KG1 (cell line): Measurements from ENCODE around the gene BPIFB3.

Experiments
- DNase-seq: peaks from one replicate; lab custom pipeline; 2025; lab: John Stamatoyannopoulos, UW

BPIFB3 gene

DNA sequence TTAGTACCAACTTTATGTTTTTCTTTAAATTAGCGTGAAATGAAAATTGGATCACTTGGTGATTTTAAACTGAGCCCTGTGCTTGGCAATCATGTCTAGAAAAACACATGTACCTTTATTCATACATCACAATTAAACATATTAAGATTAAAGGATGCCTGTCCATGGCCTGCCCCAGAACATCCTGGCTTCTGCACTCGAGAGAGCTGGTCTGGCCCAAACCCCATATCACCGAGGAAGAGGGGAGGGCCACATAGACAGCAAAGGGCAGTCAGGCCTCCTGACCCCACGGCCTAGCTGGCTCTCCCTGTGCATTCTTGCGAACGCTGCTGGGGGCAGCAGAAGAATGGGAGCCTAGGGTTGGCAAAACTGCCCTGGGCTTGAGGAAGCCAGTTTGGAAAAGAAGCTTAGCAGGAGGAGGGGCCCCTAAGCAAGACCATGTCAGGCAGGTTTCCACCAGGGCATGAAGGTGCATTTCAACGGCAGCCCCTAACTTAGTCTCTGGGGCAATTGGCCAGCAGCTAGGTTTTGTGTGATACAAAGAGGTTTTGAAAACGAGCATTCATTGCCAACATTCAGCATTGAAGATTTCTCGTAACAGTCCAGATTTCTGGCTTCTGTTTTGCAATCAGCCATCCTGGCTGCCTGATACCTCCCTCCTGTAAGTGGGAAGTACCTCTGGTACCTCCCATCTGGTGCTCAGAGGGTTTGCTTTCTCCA lies 8.6 kb downstream of the BPIFB3 start:
- DNase-seq, result no peak

DNA sequence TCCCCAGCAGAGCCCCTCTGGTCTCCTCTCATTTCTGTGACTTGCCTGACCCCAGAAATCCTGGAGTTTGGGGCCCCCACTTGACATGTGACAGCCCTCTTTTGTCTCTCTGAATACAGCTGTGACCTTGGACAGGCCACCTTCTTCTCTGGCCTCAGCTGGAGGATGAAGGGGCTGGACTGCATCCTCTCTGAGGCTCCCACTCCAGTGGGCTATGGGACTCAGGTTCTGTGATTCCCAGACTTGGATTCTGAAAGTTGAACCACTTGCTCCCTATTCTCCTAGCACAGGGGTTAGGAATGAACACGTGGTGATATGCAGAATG lies 9.1 kb downstream of the BPIFB3 start:
- no peak for DNase-seq

DNA sequence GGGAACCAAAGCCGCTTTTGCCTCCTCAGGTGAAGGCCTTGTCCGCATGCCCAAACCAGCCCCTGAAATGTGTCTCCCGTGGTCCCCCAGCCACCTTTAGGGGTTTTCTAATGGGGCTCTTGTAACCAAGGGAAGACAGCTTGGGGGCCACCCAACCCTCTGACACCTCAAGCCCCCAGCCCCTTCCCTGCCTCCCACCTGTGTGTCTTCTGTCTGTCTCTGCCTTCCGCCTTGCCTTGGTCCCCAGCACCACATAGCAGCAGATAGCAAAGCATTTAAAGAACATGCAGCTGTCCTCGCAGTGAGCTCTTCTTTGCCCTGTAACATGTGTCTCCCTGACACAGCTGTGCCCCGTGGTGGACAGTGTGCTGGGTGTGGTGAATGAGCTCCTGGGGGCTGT lies 9.6 kb downstream of the BPIFB3 start:
- DNase-seq, result no peak

DNA sequence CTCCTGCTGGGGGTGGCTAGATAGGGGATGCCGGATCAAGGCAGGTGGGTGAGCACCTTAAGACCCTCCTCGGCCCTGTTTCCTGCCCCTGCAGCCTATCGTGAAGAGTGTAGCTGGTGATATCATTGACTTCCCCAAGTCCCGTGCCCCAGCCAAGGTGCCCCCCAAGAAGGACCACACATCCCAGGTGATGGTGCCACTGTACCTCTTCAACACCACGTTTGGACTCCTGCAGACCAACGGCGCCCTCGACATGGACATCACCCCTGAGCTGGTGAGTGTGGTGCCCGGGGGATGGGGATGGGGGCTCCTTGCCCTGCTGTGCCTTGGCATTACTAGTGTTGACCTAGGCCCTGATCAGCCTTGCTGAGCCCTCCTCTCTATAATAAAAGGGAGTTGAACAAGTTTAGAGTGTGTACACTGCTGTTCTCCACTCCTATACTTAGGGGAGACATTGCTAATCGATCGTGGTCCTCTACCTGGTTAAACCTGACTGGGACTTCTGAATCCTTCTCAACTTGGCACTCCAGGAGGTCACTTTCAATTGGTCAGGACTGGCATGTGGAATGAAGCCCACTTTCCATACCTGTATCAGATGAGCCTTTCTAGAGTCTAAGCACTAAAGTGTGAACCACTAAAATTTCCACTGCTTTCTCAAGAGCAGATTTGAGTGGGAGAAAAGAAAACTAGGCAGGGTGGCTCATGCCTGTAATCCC lies 11.0 kb downstream of the BPIFB3 start:
- DNase-seq, result no peak

DNA sequence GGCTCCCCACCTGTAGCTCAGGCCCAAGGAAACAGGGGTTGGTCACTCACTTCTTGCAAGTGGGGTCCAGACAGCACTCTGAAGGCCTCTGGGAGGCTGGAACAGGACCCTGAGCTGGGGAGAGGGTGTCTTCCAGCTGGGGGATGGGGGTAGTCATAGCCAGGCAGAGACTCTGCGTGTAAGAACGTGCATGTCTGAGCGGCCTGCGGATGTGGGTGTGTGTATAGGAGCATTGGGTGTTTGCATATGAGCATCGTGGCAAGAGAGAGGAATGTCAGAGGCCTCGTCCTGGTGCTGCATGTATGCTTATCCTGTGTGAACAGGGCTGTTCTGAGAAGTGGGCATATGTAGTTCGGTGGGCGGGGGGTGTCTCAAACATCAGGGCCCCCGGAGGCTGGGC lies 12.1 kb downstream of the BPIFB3 start:
- DNase-seq, result no peak

DNA sequence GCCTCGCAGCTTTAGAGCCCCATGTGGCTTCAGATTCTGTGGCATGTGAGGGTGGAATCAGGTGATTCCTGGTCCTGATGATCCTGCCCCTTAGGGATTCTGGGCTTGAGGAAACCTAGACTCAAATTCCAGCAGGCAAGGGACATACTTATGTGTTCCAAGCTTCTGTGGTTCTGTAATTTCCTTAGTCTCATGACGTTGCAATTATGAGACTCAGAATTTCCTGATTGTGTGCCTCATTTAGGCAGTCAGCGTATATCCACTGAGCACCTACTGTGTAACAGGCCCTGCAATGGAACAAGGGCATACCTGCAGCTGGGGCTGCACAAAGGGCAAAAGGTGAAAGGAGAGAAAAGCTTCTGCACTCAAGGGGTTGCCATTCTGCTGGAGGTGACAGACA lies 14.1 kb downstream of the BPIFB3 start:
- DNase-seq, result no peak

DNA sequence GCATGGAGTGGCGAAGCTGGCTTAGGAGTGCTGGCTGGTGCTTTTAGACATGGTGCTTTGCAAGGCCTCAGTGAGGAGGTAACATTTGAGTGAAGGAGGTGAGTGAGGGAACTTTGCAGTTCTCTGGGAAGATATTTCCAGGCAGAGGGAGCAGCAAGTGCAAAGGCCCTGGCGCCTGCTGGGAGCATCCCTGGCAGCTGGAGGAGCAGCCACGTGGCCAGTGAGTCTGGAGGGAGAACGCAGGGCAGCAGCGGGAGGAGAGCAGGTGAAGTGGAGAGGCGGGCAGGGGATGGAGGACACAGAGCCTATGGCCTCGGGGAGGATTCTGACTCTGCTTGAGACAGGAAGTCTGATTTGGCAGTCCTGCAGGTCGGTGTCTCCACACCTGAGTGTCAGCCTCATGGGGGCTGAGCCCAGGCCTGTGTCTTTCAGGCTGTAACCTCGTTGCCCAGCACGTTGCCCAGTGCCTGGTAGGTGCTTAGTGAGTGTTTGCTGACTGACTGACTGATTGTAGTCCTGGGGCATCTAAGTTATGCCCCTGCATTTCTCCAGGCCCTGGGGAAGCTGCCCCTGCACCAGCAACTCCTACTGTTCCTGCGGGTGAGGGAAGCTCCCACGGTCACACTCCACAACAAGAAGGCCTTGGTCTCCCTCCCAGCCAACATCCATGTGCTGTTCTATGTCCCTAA lies 14.7 kb downstream of the BPIFB3 start:
- no peak for DNase-seq

DNA sequence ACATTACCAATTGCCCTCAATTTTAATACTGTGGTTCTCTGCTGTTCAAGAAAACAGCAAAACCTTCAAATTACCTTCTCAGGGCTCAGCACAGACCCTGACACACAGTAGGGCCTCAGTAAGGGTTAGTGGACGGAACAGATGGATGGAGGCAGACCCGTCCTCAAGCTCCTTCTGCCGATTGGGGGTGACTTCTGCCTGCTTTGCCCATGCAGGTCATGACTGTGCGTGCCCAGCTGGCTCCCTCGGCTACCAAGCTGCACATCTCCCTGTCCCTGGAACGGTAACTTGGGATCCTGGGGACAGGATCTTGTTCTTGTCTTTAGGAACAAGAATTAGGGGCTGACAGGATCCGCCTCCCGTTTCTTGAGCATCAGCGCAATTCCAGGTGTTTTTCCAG lies 16.0 kb downstream of the BPIFB3 start:
- DNase-seq, result no peak

DNA sequence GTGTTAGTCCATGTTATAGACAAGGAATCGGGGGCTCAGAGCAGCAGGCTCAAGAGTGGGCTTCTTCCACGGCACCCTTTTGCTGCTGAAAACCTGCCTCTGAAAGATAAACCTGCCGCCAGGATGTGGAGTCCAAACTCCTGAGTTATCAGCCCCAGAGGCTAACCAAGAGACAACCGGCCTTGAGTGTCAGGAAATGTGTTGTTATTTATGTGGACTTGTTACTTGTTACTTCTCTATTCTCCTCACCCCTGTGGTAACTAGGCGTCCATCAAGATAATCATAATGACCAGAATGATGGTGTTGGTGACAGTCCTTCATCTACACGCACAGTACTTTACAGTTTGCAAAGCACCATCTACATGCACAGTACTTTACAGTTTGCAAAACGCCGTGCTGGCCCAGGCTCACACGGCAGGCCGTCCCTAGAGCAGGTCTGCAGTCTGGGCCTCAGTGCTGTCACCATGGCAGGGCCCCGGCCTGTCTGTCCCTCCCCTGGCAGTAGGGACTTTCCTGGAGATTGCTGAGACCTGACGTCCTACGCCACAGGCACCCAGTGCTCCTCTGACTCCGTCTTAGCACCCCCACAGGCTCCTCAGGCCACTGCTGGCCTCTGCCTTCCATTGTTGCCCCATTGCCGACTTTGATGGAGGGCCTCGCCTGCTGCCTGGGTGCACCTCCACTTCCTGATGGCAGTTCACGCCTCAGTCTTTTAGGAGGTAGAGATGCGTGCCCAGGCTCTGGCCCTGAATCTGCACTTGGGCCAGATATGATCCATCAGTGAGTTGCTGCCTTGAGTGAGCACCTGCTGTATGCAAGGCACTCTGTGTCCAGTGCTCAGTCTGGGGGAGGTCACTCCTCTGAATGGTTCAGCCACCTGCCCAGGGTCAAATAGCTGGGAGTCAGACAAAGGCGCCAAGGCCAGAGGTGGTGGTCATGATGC lies 16.7 kb downstream of the BPIFB3 start:
- no peak for DNase-seq

DNA sequence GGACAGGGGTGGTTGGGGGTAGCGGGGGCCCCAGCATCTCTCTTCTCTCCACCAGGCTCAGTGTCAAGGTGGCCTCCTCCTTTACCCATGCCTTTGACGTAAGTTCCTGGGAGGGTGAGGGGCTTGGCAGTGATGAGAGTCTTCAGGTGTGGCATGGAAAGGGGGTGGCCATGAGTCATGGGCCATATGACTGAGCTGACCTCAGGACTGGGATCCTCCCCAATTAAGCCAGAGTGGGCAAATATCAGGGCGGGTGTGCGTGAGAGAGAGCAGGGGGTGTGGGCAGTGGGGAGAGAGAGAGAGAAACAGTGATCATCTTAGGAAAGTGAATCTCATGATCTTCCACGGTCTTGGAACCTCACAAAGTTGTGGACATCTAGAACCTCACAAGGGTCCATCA lies 17.5 kb downstream of the BPIFB3 start:
- DNase-seq, result no peak

DNA sequence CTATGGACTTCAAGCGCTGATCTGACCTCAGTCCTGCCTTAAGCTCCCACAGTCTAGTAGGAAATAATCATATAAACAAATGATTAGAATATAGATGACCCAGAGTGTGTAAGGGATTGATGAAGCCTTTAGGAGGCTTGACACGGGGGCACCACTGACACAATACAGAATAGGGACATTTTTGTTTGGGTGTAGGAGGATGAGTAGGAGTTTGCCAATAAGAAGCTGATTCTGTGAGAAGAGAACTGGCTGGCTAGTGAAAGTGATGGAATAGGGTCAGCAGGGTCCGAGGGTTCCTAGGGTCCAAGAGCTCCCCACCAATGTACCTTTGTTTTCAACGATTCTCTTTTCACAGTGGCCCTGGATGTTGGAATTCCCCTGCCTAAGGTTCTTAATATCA lies 18.7 kb downstream of the BPIFB3 start:
- DNase-seq, result no peak

DNA sequence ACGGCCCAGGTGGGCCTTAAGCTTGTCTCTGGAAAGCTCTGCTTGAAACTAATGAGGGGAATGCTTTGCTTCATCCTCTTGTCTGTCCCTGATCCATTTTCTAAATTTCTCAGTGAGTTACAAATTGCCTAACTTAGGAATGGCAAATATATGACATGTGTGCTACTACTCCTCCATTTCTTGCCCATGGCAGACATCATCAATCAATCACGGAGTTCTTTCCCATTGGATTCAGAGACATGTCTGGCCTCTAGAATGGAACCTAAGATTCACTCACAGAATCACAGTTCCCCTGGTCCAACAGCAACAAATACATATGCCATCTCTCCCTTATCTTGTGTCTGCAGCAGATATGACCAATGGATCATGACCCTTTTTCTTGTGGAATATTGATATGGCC lies 19.1 kb downstream of the BPIFB3 start:
- no peak for DNase-seq

DNA sequence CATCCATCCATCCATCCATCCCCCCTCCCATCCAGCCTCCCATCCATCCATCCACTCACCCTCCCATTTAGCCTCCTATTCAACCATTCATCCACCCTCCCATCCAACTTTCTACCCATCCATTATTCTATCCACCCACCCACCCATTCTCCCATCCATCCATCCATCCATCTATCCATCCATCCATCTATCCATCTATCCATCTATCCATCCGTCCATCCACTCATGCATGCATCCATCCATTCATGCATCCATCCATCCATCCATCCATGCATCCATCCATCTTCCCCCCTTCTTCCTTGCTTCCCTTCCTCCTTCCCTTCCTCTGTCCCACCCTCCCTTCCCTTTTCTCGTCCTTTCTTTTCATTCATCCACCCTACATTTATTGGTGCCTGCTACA lies 21.0 kb downstream of the BPIFB3 start:
- DNase-seq, result no peak

DNA sequence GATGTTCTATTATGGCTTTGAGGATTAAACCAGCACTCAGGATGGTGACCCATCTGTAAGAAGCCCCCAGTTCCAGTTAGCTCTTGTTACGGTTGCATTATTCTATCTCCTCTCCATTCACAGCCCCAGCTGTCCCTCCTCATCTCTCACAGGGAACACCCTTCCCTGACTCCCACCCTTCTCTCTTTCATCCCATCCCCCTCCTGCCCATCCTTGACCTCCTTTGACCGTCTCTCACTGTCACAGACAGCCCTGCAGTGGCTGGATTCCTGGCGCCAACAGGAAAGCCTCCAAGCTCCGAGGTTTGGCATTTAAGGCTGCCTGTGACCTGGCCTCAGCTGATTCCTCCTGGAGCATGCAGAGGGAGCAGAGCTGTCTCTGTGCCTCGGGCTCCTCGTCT lies 21.6 kb downstream of the BPIFB3 start:
- DNase-seq, result no peak

DNA sequence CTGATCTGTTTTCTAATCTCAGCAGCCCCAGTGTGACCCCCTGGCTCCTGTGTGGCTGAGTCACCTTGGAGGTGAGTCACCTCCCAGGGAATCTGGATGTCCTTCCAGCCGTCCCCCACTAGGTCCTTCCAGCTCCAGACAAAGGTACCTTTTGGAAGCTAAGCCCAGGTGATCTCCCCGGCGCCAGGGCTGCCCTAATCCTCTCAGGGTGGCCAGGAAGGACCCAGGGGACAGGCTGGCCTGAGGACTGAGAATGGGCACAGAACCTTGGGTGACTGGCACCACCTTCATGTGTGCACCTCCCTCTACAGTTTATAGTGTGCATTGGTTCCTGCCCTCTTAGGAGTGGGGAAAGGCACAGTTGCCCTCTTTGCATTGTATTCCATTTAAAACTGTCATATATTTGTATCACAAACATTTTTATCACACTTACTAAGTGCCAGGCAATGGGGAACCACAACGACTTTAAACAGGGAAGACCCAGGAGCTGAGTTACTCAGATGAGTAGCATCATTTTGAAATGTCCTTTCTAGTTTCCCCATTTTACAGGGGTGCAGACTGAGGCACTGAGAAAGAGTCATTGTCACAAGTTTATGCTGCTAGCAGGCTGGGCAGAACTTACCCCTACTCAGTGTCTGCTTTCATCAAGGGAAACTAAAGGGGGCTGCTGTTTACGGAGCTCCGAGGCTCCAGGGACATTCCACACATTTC lies 23.1 kb downstream of the BPIFB3 start:
- no peak for DNase-seq

DNA sequence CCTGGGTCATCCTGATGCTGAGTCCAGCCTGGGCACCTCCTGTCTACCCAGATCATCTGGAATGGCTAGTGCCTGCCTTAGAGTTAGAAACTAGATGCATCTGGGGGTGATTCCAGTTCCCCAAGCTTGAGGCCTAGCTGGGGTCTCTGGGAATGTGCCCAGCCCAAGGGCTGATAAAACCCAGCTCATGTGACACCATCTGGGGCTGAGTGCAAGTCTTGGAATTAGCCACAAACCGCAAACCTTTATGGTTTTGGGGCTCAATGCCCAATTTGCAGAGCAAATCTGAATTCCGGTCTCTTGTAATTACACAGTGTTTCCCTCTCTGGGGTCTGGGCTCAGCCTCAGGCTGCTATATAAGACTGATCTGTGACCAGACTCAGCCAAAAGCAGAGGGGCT lies 25.6 kb downstream of the BPIFB3 start, which contains the start of gene BPIFB4:
BPIFB4 (plus strand) TSS at position 385 of the 400 bp plus-strand sequence. CDS start 1,884 bp downstream, outside the sequence.
- DNase-seq, result no peak

DNA sequence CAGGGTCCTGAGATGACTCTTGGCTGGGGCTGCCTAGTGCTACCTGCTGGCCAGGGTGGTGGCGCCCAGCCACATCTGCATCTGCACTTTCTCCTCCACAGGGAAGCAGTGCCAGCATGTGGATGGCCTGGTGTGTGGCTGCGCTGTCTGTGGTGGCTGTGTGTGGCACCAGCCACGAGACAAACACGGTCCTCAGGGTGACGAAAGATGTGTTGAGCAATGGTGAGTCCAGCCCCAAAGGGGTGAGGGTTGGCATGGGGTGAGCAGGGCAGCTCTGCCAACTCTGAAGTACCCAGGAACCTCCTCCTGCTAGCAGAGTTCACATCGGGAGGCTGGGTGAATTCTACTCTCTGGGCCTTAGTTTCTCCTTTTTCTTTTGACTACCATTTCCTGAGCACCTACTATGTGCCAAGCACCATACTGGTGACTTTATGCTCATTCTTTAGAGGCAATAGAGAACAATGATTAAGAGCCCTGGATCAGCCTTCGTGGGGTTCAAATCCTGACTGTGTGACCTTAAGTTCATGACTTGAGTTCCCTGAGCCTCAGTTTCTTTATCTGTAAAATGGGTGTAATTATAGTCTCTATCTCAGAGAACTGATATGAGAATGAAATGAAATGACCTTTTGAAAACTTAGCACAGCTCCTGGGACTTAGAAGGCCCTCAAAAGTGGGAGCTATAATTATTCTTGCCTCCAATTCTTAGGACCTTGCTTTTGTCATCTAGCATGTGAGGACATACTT lies 27.9 kb downstream of the BPIFB3 start:
- DNase-seq, result no peak

DNA sequence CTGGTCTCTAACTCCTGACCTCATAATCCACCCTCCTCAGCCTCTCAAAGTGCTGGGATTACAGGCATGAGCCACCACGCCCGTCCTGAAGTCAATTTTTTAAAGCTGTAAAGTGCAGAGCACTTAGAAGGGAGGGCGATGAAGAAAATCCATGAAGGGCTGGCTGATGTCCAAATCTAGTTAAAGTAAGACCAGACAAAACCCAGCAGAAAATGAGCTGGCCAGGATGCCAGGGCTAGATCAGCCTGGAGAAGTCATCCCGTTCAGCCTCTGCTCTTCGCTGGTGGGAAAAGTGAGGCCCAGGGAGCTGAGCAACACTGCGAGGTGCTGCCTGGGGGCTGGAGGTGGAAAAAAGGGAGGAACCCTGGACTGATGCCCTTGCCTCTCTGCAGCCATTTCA lies 28.8 kb downstream of the BPIFB3 start:
- no peak for DNase-seq

DNA sequence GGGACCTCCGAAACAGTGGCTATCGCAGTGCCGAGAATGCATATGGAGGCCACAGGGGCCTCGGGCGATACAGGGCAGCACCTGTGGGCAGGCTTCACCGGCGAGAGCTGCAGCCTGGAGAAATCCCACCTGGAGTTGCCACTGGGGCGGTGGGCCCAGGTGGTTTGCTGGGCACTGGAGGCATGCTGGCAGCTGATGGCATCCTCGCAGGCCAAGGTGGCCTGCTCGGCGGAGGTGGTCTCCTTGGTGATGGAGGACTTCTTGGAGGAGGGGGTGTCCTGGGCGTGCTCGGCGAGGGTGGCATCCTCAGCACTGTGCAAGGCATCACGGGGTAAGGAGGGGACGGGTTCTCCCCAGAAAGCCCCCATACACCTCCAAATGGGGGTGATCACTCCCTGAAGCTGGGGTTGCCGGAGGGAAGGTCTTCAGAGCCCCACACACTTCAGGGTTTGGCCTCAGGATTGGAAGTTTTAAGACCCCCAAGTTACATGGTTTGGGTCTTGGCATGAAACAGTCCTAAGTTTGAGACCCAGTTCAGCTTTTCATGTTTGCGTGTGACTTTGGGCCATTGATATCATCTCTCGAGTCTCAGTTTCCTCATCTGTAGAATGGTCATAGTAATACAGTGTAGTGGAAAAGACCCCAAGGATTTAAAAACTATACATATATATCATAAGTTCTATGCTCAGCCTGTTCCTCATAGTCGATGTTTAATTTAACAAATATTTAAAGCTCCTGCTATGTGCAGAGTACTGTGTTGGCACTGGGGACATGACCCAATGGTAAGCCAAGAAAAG lies 30.0 kb downstream of the BPIFB3 start:
- no peak for DNase-seq

DNA sequence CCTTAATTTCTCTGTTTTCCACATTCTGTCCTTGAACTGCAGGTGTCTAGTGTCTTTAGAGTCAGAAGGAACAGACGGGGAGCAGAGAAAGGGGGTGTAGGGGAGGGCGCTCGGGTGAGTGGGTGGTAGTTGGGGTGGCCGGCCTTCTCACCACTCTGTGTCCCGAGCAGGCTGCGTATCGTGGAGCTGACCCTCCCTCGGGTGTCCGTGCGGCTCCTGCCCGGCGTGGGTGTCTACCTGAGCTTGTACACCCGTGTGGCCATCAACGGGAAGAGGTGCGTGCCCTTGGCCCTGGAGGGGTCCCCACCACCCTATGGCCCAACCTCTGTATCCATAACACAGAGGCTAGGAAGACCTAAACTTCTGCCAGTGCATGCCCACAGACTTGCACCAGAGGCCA lies 31.0 kb downstream of the BPIFB3 start:
- no peak for DNase-seq
